ENCODE results near the gene SHOC2.
A peak's percentile ranks its signal among the peaks of the same experiment; 100 is the strongest.

Gene SHOC2

DNA sequence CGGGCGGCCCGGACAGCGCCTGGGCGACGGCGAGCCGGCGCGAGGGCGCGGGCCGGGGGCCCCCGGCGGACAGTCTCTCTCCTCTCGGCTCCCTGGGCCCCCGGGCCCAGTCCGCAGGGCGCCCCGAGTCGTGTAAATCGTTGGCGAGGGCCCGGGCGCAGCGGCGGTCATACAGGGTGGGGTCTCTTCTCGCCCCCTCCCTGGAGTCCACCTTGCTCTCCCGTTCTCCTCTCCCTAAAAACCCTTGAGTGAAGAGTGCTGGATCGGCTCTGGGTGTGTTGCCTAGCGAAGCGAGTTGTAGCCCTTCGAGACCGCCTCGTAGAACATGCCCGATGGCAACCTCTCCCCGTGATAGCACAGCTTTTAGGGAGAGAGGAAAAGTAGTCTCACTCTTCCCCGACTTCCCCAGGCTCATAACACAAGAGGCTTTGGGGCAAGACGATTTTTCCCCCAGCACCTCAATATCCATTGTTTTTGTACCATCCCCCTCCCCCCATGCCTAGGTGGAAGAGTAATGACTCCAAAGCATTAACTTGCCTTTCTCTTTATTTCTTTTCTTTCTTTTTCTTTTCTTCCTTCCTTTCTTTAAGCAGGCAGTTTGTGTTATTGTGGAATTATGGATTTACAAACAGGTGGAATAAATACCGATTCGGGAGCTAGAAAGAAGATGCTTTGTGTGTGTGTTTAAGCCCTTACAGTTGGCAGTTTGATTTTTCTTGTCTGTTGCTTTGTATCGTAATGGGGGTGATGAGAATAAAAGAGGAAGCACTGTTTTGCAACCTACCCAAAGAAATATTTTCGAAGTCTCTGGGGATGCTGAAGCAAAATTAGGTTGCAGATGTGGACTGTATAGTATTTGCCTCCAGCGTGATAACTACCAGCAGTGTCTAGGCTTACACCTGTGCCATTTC lies 822 bp downstream of the SHOC2 start:
- in situ Hi-C loops (cut with MboI; ENCODE audit: low pct_unique_long_range_greater_than_20kb, low sequenced_read_pairs, unreplicated experiment): loop anchor here (25.0 kb wide), 1 partner anchor 308 kb away; no protein-coding TSS in a partner anchor
- TF ChIP-seq CTCF (IDR thresholded peaks at IDR 0.05; ENCODE audit: extremely low read depth, insufficient read depth, missing control alignments): no peak
- DNase-seq (ENCODE audit: low spot score): peak; percentile 32

- no peak for TF ChIP-seq CTCF (IDR thresholded peaks at IDR 0.05; ENCODE audit: extremely low read depth, insufficient read depth, missing control alignments)
- DNase-seq (ENCODE audit: low spot score): no peak
- in situ Hi-C loops (cut with MboI; ENCODE audit: low pct_unique_long_range_greater_than_20kb, low sequenced_read_pairs, unreplicated experiment): loop anchor here (25.0 kb wide), 1 partner anchor 312 kb away; no protein-coding TSS in a partner anchor
These were observed 4.6 kb downstream of the SHOC2 start for GRCh38 chr10:110923856-110924493.

DNA sequence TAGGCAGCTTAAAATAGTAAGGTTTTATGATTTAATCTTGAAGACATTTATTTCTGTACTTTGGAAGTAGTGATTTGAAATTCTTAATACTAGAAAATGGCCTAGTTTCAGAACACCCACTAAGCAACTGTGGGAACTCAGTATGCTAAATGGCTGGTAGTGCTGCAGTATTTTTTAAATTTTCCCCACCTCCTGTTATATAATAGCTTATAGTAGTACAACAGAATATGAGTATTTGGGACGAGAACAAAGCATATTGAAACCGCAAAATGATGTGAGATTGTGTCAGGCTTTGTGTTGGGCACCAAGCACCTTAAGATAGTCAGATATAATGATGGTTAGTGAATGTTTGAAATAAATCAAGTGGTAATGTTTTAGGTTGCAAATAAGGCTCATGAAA lies 8.1 kb downstream of the SHOC2 start:
- no peak for TF ChIP-seq CTCF (IDR thresholded peaks at IDR 0.05; ENCODE audit: extremely low read depth, insufficient read depth, missing control alignments)
- no peak for DNase-seq (ENCODE audit: low spot score)
- in situ Hi-C loops (cut with MboI; ENCODE audit: low pct_unique_long_range_greater_than_20kb, low sequenced_read_pairs, unreplicated experiment): no loop called here

GRCh38 chr10:110931769-110932381 lies 12.5 kb downstream of the SHOC2 start:
- TF ChIP-seq CTCF (IDR thresholded peaks at IDR 0.05; ENCODE audit: extremely low read depth, insufficient read depth, missing control alignments): no peak
- in situ Hi-C loops (cut with MboI; ENCODE audit: low pct_unique_long_range_greater_than_20kb, low sequenced_read_pairs, unreplicated experiment): no loop called here

DNA sequence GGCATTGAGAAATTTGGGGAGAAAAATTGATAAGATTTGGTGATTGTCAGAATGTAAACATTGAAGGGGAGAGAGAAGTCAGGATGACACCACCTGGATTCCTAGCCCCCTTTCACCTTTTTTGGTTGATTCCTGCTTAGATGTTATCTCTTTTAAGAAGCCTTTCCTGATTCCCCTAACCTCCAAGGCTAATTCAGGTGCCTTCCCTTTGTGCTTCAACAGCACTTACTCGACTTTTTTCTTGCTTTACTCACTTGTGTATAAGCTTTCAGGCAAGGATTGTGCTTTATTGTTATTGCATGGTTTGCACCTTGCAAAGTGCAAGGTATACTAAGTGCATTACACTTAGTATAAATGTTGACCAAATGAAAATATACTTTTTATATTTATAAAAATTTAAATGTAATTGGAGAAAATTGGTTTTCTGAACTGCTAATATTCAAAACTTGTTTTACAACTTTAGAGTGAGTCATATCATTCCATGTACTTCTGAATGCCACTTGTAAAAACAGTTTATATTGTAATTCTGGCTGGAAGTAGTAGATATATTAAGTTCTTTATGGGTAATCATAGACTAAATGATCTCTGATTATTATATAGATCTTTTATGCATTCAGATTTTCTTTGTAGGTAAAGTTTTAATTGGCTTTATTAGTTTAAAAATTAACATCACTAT lies 13.2 kb downstream of the SHOC2 start:
- in situ Hi-C loops (cut with MboI; ENCODE audit: low pct_unique_long_range_greater_than_20kb, low sequenced_read_pairs, unreplicated experiment): no loop called here
- DNase-seq (ENCODE audit: low spot score): no peak
- TF ChIP-seq CTCF (IDR thresholded peaks at IDR 0.05; ENCODE audit: extremely low read depth, insufficient read depth, missing control alignments): no peak

More at GRCh38 chr10:110931769-110932381, 12.5 kb downstream of the SHOC2 start:
- DNase-seq (ENCODE audit: low spot score): no peak

DNA sequence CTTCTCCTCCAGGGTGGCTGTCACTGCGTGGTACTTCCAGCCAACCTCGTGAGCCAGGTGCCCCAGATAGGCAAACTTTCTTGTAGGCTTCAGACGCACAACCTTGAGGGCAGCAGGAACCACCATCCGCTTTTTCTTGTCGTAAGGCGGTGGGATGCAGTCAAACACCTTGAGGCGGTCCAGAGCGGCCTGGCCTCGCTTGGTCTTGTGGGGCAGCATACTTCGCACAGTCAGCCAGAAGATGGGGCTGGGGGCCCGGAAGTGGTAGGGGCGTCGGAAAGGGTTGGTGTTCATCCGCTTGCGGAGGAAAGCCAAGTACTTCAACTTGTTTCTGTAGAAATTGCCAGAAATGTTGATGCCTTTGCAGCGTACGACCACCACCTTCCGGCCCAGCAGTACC lies 17.4 kb downstream of the SHOC2 start:
- DNase-seq (ENCODE audit: low spot score): no peak
- in situ Hi-C loops (cut with MboI; ENCODE audit: low pct_unique_long_range_greater_than_20kb, low sequenced_read_pairs, unreplicated experiment): no loop called here
- TF ChIP-seq CTCF (IDR thresholded peaks at IDR 0.05; ENCODE audit: extremely low read depth, insufficient read depth, missing control alignments): no peak
